ENCODE measurements around the gene SLMAP.

SLMAP gene, protein sequence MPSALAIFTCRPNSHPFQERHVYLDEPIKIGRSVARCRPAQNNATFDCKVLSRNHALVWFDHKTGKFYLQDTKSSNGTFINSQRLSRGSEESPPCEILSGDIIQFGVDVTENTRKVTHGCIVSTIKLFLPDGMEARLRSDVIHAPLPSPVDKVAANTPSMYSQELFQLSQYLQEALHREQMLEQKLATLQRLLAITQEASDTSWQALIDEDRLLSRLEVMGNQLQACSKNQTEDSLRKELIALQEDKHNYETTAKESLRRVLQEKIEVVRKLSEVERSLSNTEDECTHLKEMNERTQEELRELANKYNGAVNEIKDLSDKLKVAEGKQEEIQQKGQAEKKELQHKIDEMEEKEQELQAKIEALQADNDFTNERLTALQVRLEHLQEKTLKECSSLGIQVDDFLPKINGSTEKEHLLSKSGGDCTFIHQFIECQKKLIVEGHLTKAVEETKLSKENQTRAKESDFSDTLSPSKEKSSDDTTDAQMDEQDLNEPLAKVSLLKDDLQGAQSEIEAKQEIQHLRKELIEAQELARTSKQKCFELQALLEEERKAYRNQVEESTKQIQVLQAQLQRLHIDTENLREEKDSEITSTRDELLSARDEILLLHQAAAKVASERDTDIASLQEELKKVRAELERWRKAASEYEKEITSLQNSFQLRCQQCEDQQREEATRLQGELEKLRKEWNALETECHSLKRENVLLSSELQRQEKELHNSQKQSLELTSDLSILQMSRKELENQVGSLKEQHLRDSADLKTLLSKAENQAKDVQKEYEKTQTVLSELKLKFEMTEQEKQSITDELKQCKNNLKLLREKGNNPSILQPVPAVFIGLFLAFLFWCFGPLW

DNA sequence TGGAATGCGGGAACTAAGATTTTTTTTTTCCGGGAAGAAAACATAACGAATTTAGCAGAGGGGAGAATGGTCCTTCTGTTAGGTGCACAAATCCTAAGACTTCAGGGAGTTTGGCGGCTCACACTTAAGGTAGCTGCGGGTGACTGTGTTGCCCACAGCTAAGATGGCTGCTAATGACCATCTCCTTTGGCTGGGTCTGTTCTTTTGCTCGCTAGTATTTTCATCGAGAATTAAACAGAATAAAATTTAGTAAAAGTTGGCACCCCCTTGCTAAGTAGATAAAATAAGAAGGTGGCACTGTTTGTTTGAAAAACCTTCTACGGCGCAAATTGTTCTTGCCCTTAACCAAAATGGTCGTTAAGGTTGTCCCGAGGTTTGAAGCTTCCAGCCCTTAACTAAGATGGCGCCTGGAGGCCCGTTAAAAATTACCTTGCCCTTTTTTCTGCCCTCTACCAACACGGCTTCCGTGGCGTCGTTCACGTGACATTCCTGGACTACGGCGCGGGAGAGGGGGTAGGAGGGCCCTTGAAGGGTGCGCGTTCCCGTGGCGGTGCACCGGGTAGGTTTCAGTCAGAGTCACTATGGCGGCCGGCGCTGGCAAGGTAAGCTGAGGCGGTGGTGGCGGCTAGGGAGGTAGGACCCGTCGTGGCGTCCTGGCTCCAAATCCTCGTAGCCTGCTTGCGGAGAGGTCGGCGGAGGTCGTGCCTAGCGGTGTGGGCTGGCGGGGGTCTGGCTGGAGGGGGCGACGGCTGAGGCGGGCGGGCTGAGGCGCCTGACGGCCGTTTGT lies at the start of gene SLMAP:
SLMAP (plus strand) TSS at position 569 of the 787 bp plus-strand sequence. CDS start 1,343 bp downstream, outside the sequence.
- DNase-seq = peak; percentile 95

DNA sequence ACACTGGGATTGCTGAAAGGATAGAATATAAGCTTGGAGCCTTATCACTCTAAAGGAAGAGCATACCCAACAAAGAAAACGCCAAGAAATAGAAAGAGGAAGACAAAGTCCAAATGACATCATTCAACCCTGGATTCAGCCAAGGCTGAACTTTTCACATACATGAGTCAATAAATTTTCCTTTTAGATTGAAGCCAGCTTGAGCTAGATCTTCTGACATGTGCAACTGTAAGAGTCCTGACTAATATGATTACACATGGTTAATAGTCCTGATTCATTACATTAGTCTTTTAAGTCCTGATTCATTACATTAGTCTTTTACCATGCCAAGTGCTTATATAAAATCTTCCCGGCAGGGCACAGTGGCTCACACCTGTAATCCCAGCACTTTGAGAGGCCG lies 49.6 kb upstream of the SLMAP start:
- DNase-seq = no peak

DNA sequence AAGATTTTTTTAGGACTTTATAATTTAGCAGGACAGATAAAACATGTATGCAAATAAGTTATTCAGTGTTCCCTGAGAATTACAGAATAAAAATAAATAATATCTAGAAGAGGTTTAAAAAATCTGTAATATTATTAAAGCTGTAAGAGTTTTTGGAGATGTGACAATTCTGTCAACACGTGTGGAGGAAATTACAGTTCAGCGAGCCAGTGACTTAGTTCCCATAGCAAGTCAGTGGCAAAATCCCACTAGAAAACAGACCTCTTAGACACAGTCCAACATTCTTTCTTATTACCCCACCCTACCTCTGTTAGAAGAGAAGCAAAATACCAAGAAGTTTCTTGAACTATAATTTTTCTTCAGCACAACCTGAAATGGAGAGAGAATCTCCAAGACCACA lies 47.1 kb upstream of the SLMAP start:
- DNase-seq = no peak

DNA sequence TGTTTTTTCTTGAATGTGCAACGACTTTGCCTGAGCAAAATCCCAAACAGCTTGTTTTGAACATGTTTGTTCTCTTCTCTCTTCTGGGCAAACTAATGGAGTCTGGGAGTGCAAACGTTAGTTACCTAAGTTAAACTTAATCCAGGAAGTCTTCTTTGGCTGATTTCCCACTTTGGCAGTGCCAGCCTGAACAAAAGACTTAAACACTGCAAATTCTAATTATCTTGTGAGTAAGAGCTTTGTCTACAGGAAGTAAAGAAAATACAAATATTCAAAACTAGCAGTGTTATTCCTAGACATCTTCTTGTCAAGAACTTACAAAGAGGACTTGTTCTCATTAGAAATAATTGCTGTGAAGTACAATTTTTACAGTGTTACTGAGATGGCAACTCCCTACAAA lies 46.5 kb upstream of the SLMAP start:
- DNase-seq = no peak

DNA sequence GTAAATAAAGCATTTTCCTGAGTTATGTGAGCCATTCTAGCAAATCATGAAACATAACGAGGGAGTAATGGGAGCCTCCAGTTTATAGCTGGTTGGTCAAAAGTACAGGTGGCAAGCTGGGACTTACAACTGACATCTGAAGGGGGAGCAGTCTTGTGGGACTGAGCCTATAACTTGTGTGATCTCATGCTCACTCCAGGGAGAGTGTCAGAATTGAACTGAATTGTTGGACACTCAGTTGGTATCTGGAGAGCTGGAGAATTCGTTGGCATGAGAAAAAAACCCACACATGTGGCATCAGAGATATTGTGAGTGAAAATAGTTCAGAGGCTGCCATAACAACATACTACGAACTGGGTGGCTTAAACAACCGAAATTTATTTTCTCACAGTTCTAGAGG lies 40.4 kb upstream of the SLMAP start:
- DNase-seq = no peak

DNA sequence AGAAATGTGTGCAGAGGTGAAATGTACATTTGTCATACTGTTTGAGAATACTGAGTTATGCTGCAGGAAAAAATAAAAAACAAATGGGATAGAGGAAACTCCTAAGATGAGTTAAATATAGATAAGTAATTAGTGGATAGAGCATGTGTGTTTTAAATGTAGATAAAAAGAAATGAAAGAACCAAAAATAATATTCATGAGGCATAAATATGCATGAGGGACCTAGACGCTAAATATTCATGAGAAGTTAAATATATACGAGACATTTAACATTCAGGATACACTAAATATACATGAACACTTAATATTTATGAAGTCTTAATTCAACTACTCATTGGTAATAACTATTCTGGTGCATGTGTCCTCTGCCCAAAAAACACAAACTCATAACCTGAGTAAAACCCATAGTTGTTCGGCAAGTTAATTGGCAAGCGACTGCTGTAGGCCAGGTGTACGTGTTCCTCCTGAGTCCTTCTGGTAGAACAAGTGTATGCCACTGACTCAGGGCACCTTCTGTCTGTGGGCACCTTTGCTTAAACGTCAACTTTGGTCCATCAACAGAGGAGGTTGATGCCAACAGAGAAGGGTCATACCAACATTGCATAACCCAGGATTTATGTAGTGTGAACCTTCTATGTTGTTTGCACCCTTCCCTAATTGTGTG lies 38.8 kb upstream of the SLMAP start:
- no peak for DNase-seq

DNA sequence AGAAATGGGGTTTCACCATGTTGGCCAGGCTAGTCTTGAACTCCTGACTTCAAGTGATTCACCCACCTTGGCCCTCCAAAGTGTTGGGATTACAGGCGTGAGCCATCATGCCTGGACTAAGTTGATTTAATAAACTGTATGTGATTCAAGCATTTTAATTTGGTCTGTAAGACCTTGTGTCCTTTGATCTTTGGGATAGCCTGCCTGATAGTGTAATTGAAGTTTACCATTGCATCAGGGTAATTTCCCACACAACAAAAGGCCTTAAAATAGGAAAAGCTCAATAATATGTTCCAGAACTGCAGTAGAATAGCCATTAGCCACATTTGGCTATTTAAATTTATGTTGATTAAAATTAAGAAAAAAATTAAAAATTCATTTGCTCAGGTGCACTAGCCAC lies 38.0 kb upstream of the SLMAP start:
- no peak for DNase-seq

DNA sequence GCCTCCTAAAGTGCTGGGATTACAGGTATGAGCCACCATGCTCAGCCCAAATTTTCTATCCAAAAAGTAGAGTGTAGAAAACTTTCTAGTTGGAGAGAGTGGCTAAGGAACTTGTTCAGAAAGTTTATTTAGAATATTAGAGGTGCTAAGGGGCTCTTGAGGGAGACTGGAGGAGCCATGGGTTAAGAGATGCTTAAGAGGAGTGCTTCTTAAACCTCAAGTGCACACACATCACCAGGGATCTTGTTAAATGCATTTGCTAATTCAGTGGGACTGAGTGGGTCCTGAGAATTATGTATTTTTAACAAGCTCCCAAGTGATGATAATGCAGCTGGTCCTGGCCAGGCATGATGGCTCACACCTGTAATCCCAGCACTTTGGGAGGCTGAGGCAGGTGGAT lies 29.7 kb upstream of the SLMAP start:
- no peak for DNase-seq

DNA sequence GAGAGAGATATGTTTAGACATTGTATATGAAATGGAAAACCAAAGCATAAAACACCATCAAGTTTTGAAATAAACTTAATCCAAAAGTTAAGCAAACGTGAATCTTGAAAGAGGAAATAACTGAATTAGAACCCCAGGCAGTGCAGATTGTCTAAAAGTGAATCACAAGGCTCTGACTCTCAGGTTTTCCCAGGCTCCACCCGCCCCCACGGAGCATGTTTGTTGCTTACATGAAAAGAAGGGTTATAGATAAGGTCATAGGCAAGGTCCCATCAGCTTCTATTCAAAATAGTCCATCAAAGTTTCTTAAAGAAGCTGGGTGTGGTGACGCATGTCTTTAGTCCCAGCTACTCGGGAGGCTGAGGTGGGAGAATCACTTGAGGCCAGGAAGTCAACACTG lies 29.0 kb upstream of the SLMAP start:
- DNase-seq = no peak

DNA sequence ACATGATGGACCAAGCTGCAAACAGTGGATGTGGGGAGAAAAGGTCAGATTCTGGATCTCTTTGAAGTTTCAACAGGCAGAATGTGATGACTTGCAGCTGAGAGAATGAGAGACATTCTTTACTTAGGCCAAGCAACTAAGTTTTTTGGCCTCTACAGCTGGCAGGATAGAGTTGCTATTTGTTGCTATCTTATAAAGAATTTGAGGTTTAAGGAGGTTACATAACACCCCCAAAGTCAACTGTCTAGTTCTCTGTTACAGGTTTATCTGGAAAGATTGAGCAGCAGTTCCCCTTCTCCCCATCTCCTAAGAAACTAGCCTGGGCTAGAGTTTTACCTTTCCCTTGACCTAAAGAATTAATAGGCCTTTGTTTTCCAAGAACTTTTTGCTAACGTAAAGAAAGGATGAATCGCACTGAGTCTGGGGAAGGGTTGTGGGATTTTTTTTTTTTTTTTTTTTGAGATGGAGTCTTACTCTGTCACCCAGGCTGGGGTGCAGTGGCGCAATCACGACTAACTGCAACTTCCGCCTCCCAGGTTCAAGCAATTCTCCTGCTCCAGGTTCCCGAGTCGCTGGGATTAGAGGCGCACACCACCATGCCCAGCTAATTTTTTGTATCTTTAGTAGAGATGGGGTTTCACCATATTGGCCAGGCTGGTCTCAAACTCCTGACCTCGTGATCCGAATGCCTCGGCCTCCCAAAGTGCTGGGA lies 26.6 kb upstream of the SLMAP start:
- DNase-seq = no peak

DNA sequence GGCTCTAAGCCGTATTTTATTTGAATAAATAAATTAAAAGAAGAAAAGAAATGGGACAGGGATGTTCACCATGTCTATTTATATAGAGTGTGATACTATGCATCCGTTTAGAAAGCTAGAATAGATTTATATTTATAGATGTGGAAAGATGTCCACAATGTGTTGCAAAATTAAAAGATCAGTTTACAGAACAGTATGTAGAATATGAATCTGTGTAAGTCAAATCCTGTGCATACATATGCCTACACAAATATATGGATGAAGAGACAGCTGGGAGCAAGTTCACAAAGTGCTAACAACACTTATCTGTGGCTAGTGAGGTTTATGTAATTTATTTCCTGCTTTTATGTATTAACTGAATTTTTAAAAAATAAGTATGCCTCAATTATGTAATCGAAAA lies 25.4 kb upstream of the SLMAP start:
- no peak for DNase-seq

DNA sequence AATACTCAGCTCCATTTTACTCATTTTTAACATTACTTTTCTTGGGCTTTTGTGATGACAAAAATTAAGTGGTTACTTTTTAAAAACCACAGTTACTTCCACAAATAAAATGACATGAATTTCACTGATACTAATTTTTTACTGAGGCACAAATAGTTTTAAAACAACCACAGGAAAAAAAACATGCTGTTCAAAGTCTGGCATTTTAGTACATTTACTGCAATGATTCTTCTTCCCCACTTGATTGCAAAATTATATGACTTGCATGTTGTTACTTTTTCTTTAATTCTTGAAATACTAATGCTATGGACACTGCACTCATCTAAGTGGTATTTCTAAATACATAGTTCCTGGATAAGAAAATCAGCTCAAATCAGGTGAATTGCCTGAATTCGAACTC lies 24.8 kb upstream of the SLMAP start:
- DNase-seq = no peak

DNA sequence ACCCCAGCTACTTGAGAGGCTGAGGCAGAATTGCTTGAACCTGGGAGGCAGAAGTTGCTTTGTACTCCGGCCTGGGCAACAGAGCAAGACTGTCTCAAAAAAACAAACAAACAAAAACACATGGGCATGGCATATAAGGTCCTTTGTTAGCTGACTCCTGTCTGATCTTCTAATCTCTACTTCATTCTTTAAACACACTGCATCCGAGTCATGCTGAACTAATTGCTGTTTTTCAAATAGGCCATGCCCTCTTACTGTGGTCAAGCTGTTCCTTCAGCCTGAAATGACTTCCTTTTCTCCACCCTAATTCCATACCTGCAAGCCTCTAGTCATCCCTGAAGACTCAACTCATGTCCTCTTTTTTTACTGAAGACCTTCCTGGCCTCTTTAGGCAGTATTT lies 22.3 kb upstream of the SLMAP start:
- no peak for DNase-seq

DNA sequence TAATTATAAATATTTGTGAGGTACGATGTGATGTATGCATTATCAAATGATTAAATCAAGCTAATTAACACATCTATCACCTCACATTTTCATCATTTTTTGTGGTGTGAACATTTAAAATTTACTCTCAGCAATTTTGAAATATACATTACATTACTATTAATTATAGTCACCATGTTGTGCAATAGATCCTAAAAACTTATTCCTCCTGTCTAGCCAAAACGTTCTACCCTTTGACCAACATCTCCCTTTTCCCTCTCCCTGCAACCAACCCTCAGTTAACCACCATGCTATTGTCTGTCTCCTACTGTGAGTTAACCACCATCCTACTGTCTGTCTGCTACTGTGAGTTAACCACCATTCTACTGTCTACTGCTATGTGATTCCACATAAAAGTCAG lies 20.7 kb upstream of the SLMAP start:
- DNase-seq = no peak

DNA sequence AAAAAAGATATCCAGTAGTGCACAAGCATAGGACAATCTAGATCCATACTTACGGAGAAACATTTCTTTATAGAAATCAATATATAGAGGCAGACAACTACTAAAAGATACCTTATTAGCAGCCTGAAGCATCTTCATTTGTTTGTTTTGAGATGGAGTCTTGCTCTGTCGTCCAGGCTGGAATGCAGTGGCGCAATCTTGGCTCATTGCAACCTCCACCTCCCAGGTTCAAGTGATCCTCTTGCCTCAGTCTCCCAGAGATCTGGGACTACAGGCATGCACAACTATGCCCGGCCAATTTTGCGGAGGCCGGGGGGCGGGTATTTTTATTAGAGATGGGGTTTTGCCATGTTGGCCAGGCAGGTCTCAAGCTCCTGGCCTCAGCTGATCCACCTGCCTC lies 18.3 kb upstream of the SLMAP start:
- DNase-seq = no peak

DNA sequence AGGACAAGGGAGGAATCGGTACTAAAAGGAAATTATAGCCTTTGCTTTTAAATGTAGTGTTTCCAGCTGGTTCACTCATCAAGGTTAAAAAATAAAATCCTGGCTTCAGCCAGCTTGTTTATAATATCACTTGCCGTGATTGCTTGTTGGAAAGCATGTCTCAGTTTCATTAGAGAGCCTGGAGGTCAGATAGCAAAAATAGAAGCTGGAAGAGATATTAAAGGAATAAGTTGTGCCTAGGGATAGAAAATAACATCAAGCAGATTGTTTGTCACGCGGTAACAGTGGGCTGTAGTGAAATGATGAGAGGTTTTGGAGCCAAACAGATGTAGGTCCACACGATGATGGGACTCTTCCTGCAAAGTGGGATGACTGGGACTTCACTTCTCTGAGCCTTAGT lies 17.7 kb upstream of the SLMAP start:
- DNase-seq = no peak

DNA sequence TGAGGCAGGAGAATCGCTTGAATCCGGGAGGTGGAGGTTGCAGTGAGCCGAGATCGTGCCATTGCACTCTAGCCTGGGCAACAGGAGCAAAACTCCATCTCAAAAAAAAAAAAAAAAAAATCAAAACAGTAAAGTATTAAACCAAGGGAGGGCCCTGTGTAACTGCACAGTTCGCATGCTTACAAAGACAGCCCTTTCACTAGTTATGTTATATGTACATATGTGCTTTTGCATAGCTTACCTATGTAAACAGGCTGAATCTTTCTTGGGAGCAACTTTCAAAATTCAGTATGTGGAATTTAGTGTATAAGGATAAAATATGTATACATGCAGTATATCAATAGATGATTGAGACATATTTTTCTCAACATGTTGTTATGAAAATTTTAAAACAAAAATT lies 16.1 kb upstream of the SLMAP start:
- DNase-seq = no peak

DNA sequence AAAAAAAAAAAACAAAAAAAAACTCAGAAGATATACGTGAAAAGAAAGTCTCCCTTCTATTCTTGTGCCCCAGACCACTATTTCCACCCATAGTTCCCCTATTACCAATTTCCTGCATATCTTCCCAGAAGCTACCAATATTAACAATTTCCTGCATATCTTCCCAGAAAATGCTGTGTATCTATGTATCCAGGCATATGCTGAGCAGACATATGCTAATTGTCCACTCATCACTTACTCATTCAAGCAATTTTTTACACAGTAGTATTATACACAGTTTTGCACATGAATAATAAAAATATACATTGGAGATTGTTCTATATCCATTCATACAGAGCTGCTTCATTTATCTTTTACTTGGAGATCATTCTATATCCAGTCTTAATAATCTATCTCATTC lies 12.6 kb upstream of the SLMAP start:
- no peak for DNase-seq

DNA sequence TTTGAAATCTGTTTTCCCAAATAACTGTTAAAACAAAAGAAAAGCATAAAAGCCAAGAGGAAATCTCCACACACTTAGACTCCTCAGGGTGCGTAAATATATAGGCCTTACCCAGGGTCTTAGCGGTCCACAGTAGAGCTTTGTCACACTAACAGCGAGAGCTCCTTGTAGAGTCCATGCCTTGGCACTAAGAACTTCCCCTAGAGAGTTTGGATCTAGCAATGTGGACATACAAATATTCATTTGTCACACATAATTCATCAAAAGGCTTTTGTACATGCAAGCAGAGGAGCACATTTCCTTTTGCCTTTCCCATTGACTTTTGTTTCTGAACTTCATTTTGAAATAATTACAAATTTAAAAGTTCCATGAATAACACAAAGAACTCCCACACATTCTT lies 11.0 kb upstream of the SLMAP start:
- DNase-seq = no peak

DNA sequence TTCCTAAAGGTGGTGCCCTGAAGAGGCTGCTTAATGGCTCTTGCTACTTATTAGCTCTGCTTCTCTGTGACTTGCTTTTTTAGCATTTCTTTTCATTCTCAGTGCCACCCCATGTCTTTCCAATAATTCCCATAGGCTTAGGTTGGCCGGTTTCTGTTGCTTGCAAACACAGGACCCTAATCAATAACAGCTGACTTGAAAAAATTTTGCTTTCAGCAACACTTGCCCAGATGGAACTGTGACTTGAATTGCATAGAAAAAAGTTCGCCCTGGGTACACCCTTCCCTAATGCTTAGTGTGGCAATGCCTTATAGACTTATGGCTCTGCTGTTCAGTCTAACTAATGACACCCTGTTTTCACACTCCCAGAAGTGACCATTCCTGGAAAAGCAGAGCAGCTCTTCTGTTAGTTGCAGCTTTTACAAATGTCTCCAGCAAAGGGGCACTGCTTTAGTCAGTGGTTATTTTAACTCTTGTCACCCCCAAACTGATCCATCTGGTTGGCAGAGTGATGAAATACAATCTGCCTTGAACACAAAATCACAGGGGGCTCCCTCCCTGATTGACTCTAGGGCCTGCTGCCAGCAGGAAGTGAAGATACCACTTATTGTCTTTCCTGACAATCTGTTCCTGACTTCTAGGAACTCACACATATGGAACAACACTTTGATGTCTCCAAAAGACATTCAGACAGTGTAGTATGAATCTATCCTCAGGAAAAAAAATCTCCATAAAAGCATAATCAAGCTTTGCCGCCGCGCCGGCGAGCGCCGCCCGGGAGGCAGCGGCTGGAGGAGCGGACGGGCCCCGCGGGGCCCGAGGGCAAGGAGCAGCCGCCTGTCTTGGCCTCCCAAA lies 9.7 kb upstream of the SLMAP start:
- DNase-seq = no peak

DNA sequence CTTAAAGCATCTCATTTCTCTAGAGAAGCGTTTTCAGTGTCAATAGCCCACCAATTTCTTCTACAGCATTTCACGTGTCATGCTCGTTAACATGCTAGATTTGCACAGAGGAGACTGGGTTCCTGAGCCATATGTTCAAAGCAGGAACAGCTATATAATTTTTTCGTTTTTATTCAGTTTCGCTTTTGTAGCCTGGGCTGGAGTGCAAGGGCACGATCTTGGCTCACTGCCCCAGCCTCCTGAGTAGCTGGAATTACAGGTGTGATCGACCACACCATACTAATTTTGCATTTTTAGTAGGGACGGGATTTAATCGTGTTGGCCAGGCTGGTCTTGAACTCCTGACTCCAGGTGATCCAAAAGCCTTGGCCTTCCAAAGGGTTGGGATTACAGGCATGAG lies 6.6 kb upstream of the SLMAP start:
- DNase-seq = no peak
